HG03439 (cell line): ENCODE results near the gene MECP2.

Source experiments
- ATAC-seq: cut with Tn5 transposase; IDR thresholded peaks from one replicate; pipeline ENCODE4 v1.9.1; 2021; ENCODE audit warnings: mild to moderate bottlenecking, moderate library complexity; ENCODE audit not compliant: unreplicated experiment

Gene MECP2

GRCh38 chrX:153972368-153973126 is 125.0 kb downstream of the MECP2 start, which contains the start of gene TMEM187:
TSS of gene TMEM187 (plus strand) at chrX:153972754. CDS start at chrX:153982063, 9,309 bp downstream.
- peak; percentile 42 for ATAC-seq
